ENCODE results near the gene PRPF39.
"Not testable (repeated sequence)": the region's sequence is repeated elsewhere in the genome, so short reads cannot be mapped to it uniquely, and the experiment has no call there.

The PRPF39 gene

GRCh38 chr14:45134051-45134958 is 50.4 kb downstream of the PRPF39 start, which contains the start of gene FKBP3:
Gene FKBP3, minus strand, starts transcription at chr14:45134481. Its CDS starts 25 bp downstream, at chr14:45134456.
- H3K4me3 ChIP-seq (ENCODE audit: control insufficient read depth, low read depth, low read length): peak within 1 kb of the TSS; percentile 95
- DNase-seq (ENCODE audit: low read depth): peak; percentile 99
- TF ChIP-seq CTCF (conservative IDR thresholded peaks at IDR 0.05; ENCODE audit: control insufficient read depth, insufficient read depth, low read depth, low read length): no peak

- peak; percentile 44 for DNase-seq (ENCODE audit: low read depth)
- TF ChIP-seq CTCF (conservative IDR thresholded peaks at IDR 0.05; ENCODE audit: control insufficient read depth, insufficient read depth, low read depth, low read length): no peak
- peak overlapping the region; percentile 95 for H3K4me3 ChIP-seq (ENCODE audit: control insufficient read depth, low read depth, low read length)
These were observed 51.2 kb downstream of the PRPF39 start for GRCh38 chr14:45135156-45135555.

GRCh38 chr14:45135659-45136395 is 51.9 kb downstream of the PRPF39 start, which contains the start of gene FANCM:
Gene FANCM, plus strand, starts transcription at chr14:45135930. Its CDS starts 102 bp downstream, at chr14:45136032.
- H3K4me3 ChIP-seq (ENCODE audit: control insufficient read depth, low read depth, low read length): peak within 1 kb of the TSS; percentile 95
- DNase-seq (ENCODE audit: low read depth): peak; percentile 99
- TF ChIP-seq CTCF (conservative IDR thresholded peaks at IDR 0.05; ENCODE audit: control insufficient read depth, insufficient read depth, low read depth, low read length): no peak

GRCh38 chr14:45136399-45136798 is 52.5 kb downstream of the PRPF39 start:
- peak overlapping the region; percentile 95 for H3K4me3 ChIP-seq (ENCODE audit: control insufficient read depth, low read depth, low read length)
- TF ChIP-seq CTCF (conservative IDR thresholded peaks at IDR 0.05; ENCODE audit: control insufficient read depth, insufficient read depth, low read depth, low read length): no peak
- DNase-seq (ENCODE audit: low read depth): no peak

GRCh38 chr14:45140661-45141187 is 56.8 kb downstream of the PRPF39 start:
- DNase-seq (ENCODE audit: low read depth): no peak
- H3K4me3 ChIP-seq (ENCODE audit: control insufficient read depth, low read depth, low read length): no peak overlapping the region
- no peak for TF ChIP-seq CTCF (conservative IDR thresholded peaks at IDR 0.05; ENCODE audit: control insufficient read depth, insufficient read depth, low read depth, low read length)

- not testable (repeated sequence) for H3K4me3 ChIP-seq (ENCODE audit: control insufficient read depth, low read depth, low read length); DNase-seq (ENCODE audit: low read depth)
These were observed 58.2 kb downstream of the PRPF39 start for GRCh38 chr14:45142083-45142482.
